HEK293 (cell line): ENCODE data around the gene ADPRHL1.

ENCODE experiments used
- CTCF ChIA-PET: fragments of 350-600 bp; formaldehyde crosslinking; extraction: SDS; loops from one replicate; lab custom pipeline; 2021; ENCODE audit warnings: antibody characterized with exemption; lab: Yijun Ruan, JAX
- POLR2A ChIA-PET: fragments of 300-600 bp; formaldehyde crosslinking; extraction: SDS; loops from one replicate; lab custom pipeline; 2020; ENCODE audit warnings: antibody characterized with exemption, inconsistent platforms; lab: Yijun Ruan, JAX
- H3K27ac ChIP-seq: fragments of 200-500 bp; sonication (Bioruptor generic); 2 replicates; pipeline ENCODE4 v1.5.1; 2014; ENCODE audit warnings: low read depth, low read length, control low read depth, inconsistent platforms; ENCODE audit errors: extremely low read depth
- H3K36me3 ChIP-seq, 2 experiments: fragments of 200-500 bp in 1 of 2; sonication (Bioruptor generic) in 1 of 2; 1 replicate in 1 of 2; 2 replicates in 1 of 2; pipeline ENCODE4 v1.5.1; 2014 to 2017; ENCODE audit warnings: inconsistent platforms in 2 of 2, low read length in 2 of 2; ENCODE audit not compliant: control insufficient read depth in 2 of 2, insufficient read depth in 1 of 2
- H3K4me1 ChIP-seq: fragments of 200-500 bp; sonication (Bioruptor generic); 2 replicates; pipeline ENCODE4 v1.5.1; 2014; ENCODE audit warnings: mild to moderate bottlenecking, low read length, inconsistent platforms; ENCODE audit not compliant: control insufficient read depth, insufficient read depth
- H3K4me3 ChIP-seq: 2 replicates; pipeline ENCODE4 v1.5.1; 2011; ENCODE audit warnings: low read depth, mild to moderate bottlenecking, control low read depth, low read length, moderate library complexity
- H3K9me3 ChIP-seq: fragments of 200-500 bp; sonication (Bioruptor generic); 2 replicates; pipeline ENCODE4 v1.5.1; 2014; ENCODE audit warnings: low read depth, low read length, inconsistent platforms; ENCODE audit not compliant: control insufficient read depth, insufficient read depth
- AEBP2 ChIP-seq: fragments of 450-650 bp; formaldehyde crosslinking; IDR thresholded peaks from 2 replicates; pipeline ENCODE4 v1.5.1; 2016; ENCODE audit warnings: missing biosample characterization, missing genetic modification characterization, borderline replicate concordance
- KLF1 ChIP-seq: fragments of 450-650 bp; formaldehyde crosslinking; IDR thresholded peaks from 2 replicates; pipeline ENCODE4 v1.5.1; 2016; ENCODE audit warnings: missing biosample characterization, missing genetic modification characterization
- KLF16 ChIP-seq: fragments of 450-650 bp; formaldehyde crosslinking; IDR thresholded peaks from 2 replicates; pipeline ENCODE4 v1.5.1; 2017; ENCODE audit warnings: missing biosample characterization, missing genetic modification characterization
- KLF17 ChIP-seq: fragments of 450-650 bp; formaldehyde crosslinking; IDR thresholded peaks from 2 replicates; pipeline ENCODE4 v1.5.1; 2016; ENCODE audit warnings: missing biosample characterization, missing genetic modification characterization
- SP2 ChIP-seq: fragments of 450-650 bp; formaldehyde crosslinking; IDR thresholded peaks from 2 replicates; pipeline ENCODE4 v1.5.1; 2016; ENCODE audit warnings: missing biosample characterization, missing genetic modification characterization
- WT1 ChIP-seq: fragments of 450-650 bp; formaldehyde crosslinking; IDR thresholded peaks from 2 replicates; pipeline ENCODE4 v1.5.1; 2016; ENCODE audit warnings: missing biosample characterization, missing genetic modification characterization
- ZFP3 ChIP-seq: fragments of 450-650 bp; formaldehyde crosslinking; IDR thresholded peaks from 2 replicates; pipeline ENCODE4 v1.5.1; 2016; ENCODE audit warnings: low read depth, missing biosample characterization, missing genetic modification characterization
- ZIC2 ChIP-seq: fragments of 450-650 bp; formaldehyde crosslinking; IDR thresholded peaks from 2 replicates; pipeline ENCODE4 v1.5.1; 2016; ENCODE audit warnings: missing biosample characterization, missing genetic modification characterization
- ZNF121 ChIP-seq: fragments of 450-650 bp; formaldehyde crosslinking; IDR thresholded peaks from 2 replicates; pipeline ENCODE4 v1.5.1; 2016; ENCODE audit warnings: missing biosample characterization, missing genetic modification characterization
- ZNF146 ChIP-seq: fragments of 450-650 bp; formaldehyde crosslinking; IDR thresholded peaks from 2 replicates; pipeline ENCODE4 v1.5.1; 2016; ENCODE audit warnings: missing biosample characterization, missing genetic modification characterization
- ZNF248 ChIP-seq: fragments of 450-650 bp; formaldehyde crosslinking; IDR thresholded peaks from 2 replicates; pipeline ENCODE4 v1.5.1; 2017; ENCODE audit warnings: missing biosample characterization, missing genetic modification characterization
- ZNF433 ChIP-seq: fragments of 450-650 bp; formaldehyde crosslinking; IDR thresholded peaks from 2 replicates; pipeline ENCODE4 v1.5.1; 2016; ENCODE audit warnings: missing biosample characterization, missing genetic modification characterization, low read depth
- ZNF514 ChIP-seq: fragments of 450-650 bp; formaldehyde crosslinking; IDR thresholded peaks from 2 replicates; pipeline ENCODE4 v1.5.1; 2016; ENCODE audit warnings: missing biosample characterization, missing genetic modification characterization
- ZNF600 ChIP-seq: fragments of 450-650 bp; formaldehyde crosslinking; IDR thresholded peaks from 2 replicates; pipeline ENCODE4 v1.5.1; 2016; ENCODE audit warnings: missing biosample characterization, missing genetic modification characterization
- ZNF621 ChIP-seq: fragments of 450-650 bp; formaldehyde crosslinking; IDR thresholded peaks from 2 replicates; pipeline ENCODE4 v1.5.1; 2017; ENCODE audit warnings: missing biosample characterization, missing genetic modification characterization
- ZNF626 ChIP-seq: fragments of 450-650 bp; sonication (Bioruptor Pico); formaldehyde crosslinking; IDR thresholded peaks from 2 replicates; pipeline ENCODE4 v1.5.1; 2018; ENCODE audit warnings: missing biosample characterization, missing genetic modification characterization, inconsistent platforms
- ZNF707 ChIP-seq: fragments of 450-650 bp; formaldehyde crosslinking; IDR thresholded peaks from 2 replicates; pipeline ENCODE4 v1.5.1; 2016; ENCODE audit warnings: missing biosample characterization, missing genetic modification characterization
- ZNF830 ChIP-seq: fragments of 450-650 bp; IDR thresholded peaks from 2 replicates; pipeline ENCODE4 v1.5.0; 2018; ENCODE audit warnings: missing biosample characterization, missing genetic modification characterization, low read depth, mild to moderate bottlenecking, moderate library complexity
- ZNF837 ChIP-seq: fragments of 450-650 bp; formaldehyde crosslinking; IDR thresholded peaks from 2 replicates; pipeline ENCODE4 v1.5.1; 2016; ENCODE audit warnings: missing biosample characterization, missing genetic modification characterization

The ADPRHL1 gene

GRCh38 chr13:113426591-113426986 is 26.7 kb downstream of the ADPRHL1 start:
- ChIA-PET POLR2A (no interaction called here), CTCF (no interaction called here)
- no peak overlapping the region for H3K4me3 ChIP-seq
- no peak for TF ChIP-seq ZNF837
- no peak for TF ChIP-seq ZNF626 (tag by site-specific recombination)
- no peak for TF ChIP-seq ZNF121 (tag by site-specific recombination)
- no peak for TF ChIP-seq ZNF514 (tag by site-specific recombination)
- TF ChIP-seq KLF16 (tag by site-specific recombination): no peak
- no peak for TF ChIP-seq ZNF248 (tag by site-specific recombination)
- TF ChIP-seq ZFP3 (tag by site-specific recombination): no peak
- no peak for TF ChIP-seq ZNF707 (tag by site-specific recombination)
- TF ChIP-seq AEBP2 (tag by site-specific recombination): no peak
- H3K27ac ChIP-seq: no peak overlapping the region
- no peaks in the 10 kb centered on the region for H3K9me3 ChIP-seq
- H3K36me3 ChIP-seq: no peaks in the 10 kb centered on the region
- H3K4me1 ChIP-seq: no peaks in the 10 kb centered on the region

- Histone ChIP-seq H3K27ac (no peak overlapping the region), H3K9me3 (no peaks in the 10 kb centered on the region), H3K4me3 (no peak overlapping the region), H3K4me1 (no peaks in the 10 kb centered on the region), H3K36me3 (no peaks in the 10 kb centered on the region)
- CTCF ChIA-PET: no interaction called here
- TF ChIP-seq ZIC2 (tag by site-specific recombination) (peak; percentile 95), ZNF433 (no peak), SP2 (tag by site-specific recombination) (no peak), ZNF626 (tag by site-specific recombination) (no peak), KLF17 (peak; percentile 96), ZNF621 (tag by site-specific recombination) (no peak), ZNF146 (tag by site-specific recombination) (no peak), KLF1 (tag by site-specific recombination) (peak; percentile 50; the same call in 1 of the 2 replicates), WT1 (tag by site-specific recombination) (0 out of 2 replicates have a peak, but pooled peaks have one; percentile 41)
- POLR2A ChIA-PET: no interaction called here
Measured at GRCh38 chr13:113425941-113426590, 27.2 kb downstream of the ADPRHL1 start.

GRCh38 chr13:113423520-113424163 is 29.6 kb downstream of the ADPRHL1 start:
- H3K4me1 ChIP-seq: no peaks in the 10 kb centered on the region
- TF ChIP-seq ZNF600 (tag by site-specific recombination): peak; percentile 48; the same call in 1 of the 2 replicates
- TF ChIP-seq ZNF830 (tag by site-specific recombination): no peak
- TF ChIP-seq, all 188 proteins: peak for 1
- Histone ChIP-seq H3K27ac (no peak overlapping the region), H3K9me3 (no peaks in the 10 kb centered on the region), H3K36me3 (no peaks in the 10 kb centered on the region), H3K4me3 (no peak overlapping the region)
- ChIA-PET POLR2A (no interaction called here), CTCF (interaction anchor here (1.3 kb wide), 1 partner anchor 35 kb away, joined by 3 read pairs; no protein-coding TSS in a partner anchor)
